GM23338 (cell line): ENCODE measurements around the gene PVALEF. TPM values are rescaled to one million over a fixed set of nuclear protein-coding genes. Genes with fewer than 3 reads are reported as not detected.

Source experiments
- ATAC-seq: fragments of 200-7000 bp; cut with Tn5 transposase; 3 replicates; pipeline ENCODE4 v1.9.1; 2020
- DNase-seq: peaks from one replicate; pipeline ENCODE4 v3.0.0-alpha.2; 2015; ENCODE audit warnings: low spot score
- H2AFZ ChIP-seq: fragments of 200-600 bp; sonication (generic); 2 replicates; pipeline ENCODE4 v1.8.0; 2016; ENCODE audit warnings: antibody characterized with exemption, mild to moderate bottlenecking, moderate library complexity
- H3F3A ChIP-seq: fragments of 200-600 bp; sonication (generic); replicated peaks from 2 replicates; pipeline ENCODE4 v1.8.0; 2017; ENCODE audit warnings: antibody characterized with exemption, mixed run types, low read depth
- H3K27ac ChIP-seq: fragments of 200-600 bp; sonication (generic); 2 replicates; pipeline ENCODE4 v1.6.1; 2016; ENCODE audit warnings: low read depth
- H3K27me3 ChIP-seq: fragments of 200-600 bp; sonication (generic); 2 replicates; pipeline ENCODE4 v1.8.0; 2016; ENCODE audit warnings: mild to moderate bottlenecking, mixed run types, moderate library complexity; ENCODE audit not compliant: insufficient read depth
- H3K36me3 ChIP-seq: fragments of 200-600 bp; sonication (generic); 2 replicates; pipeline ENCODE4 v1.8.0; 2016; ENCODE audit warnings: mild to moderate bottlenecking; ENCODE audit not compliant: insufficient read depth
- H3K4me1 ChIP-seq: fragments of 200-600 bp; sonication (generic); 2 replicates; pipeline ENCODE4 v1.8.0; 2016; ENCODE audit warnings: mild to moderate bottlenecking, moderate library complexity; ENCODE audit not compliant: insufficient read depth
- H3K4me2 ChIP-seq: fragments of 200-600 bp; sonication (generic); 2 replicates; pipeline ENCODE4 v1.7.1; 2017; ENCODE audit warnings: mixed run types
- H3K4me3 ChIP-seq: fragments of 200-600 bp; sonication (generic); 2 replicates; pipeline ENCODE4 v1.6.1; 2016; ENCODE audit warnings: mixed run types
- H3K79me2 ChIP-seq: fragments of 200-600 bp; sonication (generic); replicated peaks from 2 replicates; pipeline ENCODE4 v1.8.0; 2017; ENCODE audit warnings: mild to moderate bottlenecking; ENCODE audit not compliant: insufficient read depth
- H3K9me2 ChIP-seq: fragments of 200-600 bp; sonication (generic); 2 replicates; pipeline ENCODE4 v1.8.0; 2017; ENCODE audit not compliant: insufficient read depth
- H4K20me1 ChIP-seq: fragments of 200-600 bp; sonication (generic); replicated peaks from 2 replicates; pipeline ENCODE4 v1.8.0; 2017; ENCODE audit warnings: mild to moderate bottlenecking; ENCODE audit not compliant: insufficient read depth
- H3K27ac Mint-ChIP-seq: 2 replicates; pipeline ENCODE4 v1.8.0; 2020; ENCODE audit warnings: inconsistent platforms, mild to moderate bottlenecking, moderate library complexity, mixed read lengths
- H3K27me3 Mint-ChIP-seq: 3 replicates; pipeline ENCODE4 v1.8.0; 2022; ENCODE audit warnings: low read depth, mild to moderate bottlenecking, moderate library complexity, mixed read lengths, inconsistent platforms; ENCODE audit not compliant: insufficient read depth, poor library complexity
- H3K36me3 Mint-ChIP-seq: 3 replicates; pipeline ENCODE4 v1.8.0; 2021; ENCODE audit warnings: low read depth, mild to moderate bottlenecking, inconsistent platforms, moderate library complexity, mixed read lengths
- H3K4me1 Mint-ChIP-seq: 3 replicates; pipeline ENCODE4 v1.8.0; 2020; ENCODE audit warnings: mild to moderate bottlenecking, inconsistent platforms, mixed read lengths
- H3K4me3 Mint-ChIP-seq: 3 replicates; pipeline ENCODE4 v1.8.0; 2021; ENCODE audit warnings: moderate library complexity, mild to moderate bottlenecking, inconsistent platforms, mixed read lengths
- H3K9me3 Mint-ChIP-seq: 3 replicates; pipeline ENCODE4 v1.8.0; 2020; ENCODE audit warnings: moderate library complexity, mild to moderate bottlenecking, inconsistent platforms, mixed read lengths
- CREB1 ChIP-seq: fragments of 250-450 bp; sonication (Bioruptor Pico); IDR thresholded peaks from 2 replicates; pipeline ENCODE4 v1.5.0; 2020; ENCODE audit warnings: low read depth, mild to moderate bottlenecking, moderate library complexity
- EZH2 ChIP-seq: fragments of 200-600 bp; sonication (generic); IDR thresholded peaks from one replicate; pipeline ENCODE4 v1.8.0; 2017; ENCODE audit warnings: antibody characterized with exemption, mild to moderate bottlenecking, low read depth; ENCODE audit not compliant: unreplicated experiment
- EZH2phosphoT487 ChIP-seq: fragments of 200-600 bp; sonication (generic); IDR thresholded peaks from one replicate; pipeline ENCODE4 v1.8.1; 2018; ENCODE audit warnings: antibody characterized with exemption; ENCODE audit not compliant: unreplicated experiment
- JUNB ChIP-seq: IDR thresholded peaks from one replicate; pipeline ENCODE4 v1.6.1; 2016; ENCODE audit warnings: antibody characterized with exemption; ENCODE audit not compliant: unreplicated experiment
- NANOG ChIP-seq: IDR thresholded peaks from 2 replicates; pipeline ENCODE4 v1.6.1; 2016; ENCODE audit warnings: antibody characterized with exemption, borderline replicate concordance
- POLR2AphosphoS5 ChIP-seq: IDR thresholded peaks from 2 replicates; pipeline ENCODE4 v1.6.1; 2016; ENCODE audit warnings: antibody characterized with exemption, low read depth
- STAT1 ChIP-seq: IDR thresholded peaks from one replicate; pipeline ENCODE4 v1.6.1; 2016; ENCODE audit warnings: antibody characterized with exemption; ENCODE audit not compliant: unreplicated experiment
- ZNF114 ChIP-seq: fragments of 250-450 bp; sonication (Bioruptor Pico); IDR thresholded peaks from 2 replicates; pipeline ENCODE4 v1.5.0; 2020; ENCODE audit warnings: mild to moderate bottlenecking, moderate library complexity
- ZNF331 ChIP-seq: fragments of 250-450 bp; sonication (Bioruptor Pico); IDR thresholded peaks from 2 replicates; pipeline ENCODE4 v1.5.0; 2020; ENCODE audit warnings: low read depth, mild to moderate bottlenecking, moderate library complexity
- polyA plus RNA-seq: library from polyadenylated mRNA; unstranded; fragments of >200 nt; fragmentation: Nextera tagmentation; extraction: Ambion mirVana; gene quantifications from 2 replicates; pipeline ENCODE4 v1.2.1, GENCODE V29; 2016
- total RNA-seq: library from RNA; depleted of rRNA; stranded (reverse); fragments of >200 nt; shearing (Covaris generic); gene quantifications from 2 replicates; pipeline ENCODE4 v1.2.3, GENCODE V29; 2014
- TF ChIP-seq, protein P1 (sequence below): IDR thresholded peaks from one replicate; pipeline ENCODE4 v1.6.1; 2018; ENCODE audit warnings: antibody characterized with exemption; ENCODE audit not compliant: unreplicated experiment
- TF ChIP-seq, protein P2 (sequence below), 2 experiments: fragments of 200-600 bp in 1 of 2; sonication (generic) in 1 of 2; conservative IDR thresholded peaks; 2 replicates each; pipeline versions ENCODE4 v1.5.1 to v1.6.1; 2016 to 2017; ENCODE audit warnings: antibody characterized with exemption in 2 of 2, low read depth in 2 of 2, mild to moderate bottlenecking in 2 of 2, moderate library complexity in 1 of 2
- TF ChIP-seq, protein P3 (sequence below): IDR thresholded peaks from 2 replicates; pipeline ENCODE4 v1.6.1; 2016; ENCODE audit warnings: antibody characterized with exemption
- TF ChIP-seq, protein P4 (sequence below): fragments of 250-450 bp; sonication (Bioruptor Pico); IDR thresholded peaks from 2 replicates; pipeline ENCODE4 v1.5.0; 2020; ENCODE audit warnings: mild to moderate bottlenecking, moderate library complexity

The PVALEF gene
- total and polyA plus RNA-seq, 2 experiments from 2014 or later = not detected

DNA sequence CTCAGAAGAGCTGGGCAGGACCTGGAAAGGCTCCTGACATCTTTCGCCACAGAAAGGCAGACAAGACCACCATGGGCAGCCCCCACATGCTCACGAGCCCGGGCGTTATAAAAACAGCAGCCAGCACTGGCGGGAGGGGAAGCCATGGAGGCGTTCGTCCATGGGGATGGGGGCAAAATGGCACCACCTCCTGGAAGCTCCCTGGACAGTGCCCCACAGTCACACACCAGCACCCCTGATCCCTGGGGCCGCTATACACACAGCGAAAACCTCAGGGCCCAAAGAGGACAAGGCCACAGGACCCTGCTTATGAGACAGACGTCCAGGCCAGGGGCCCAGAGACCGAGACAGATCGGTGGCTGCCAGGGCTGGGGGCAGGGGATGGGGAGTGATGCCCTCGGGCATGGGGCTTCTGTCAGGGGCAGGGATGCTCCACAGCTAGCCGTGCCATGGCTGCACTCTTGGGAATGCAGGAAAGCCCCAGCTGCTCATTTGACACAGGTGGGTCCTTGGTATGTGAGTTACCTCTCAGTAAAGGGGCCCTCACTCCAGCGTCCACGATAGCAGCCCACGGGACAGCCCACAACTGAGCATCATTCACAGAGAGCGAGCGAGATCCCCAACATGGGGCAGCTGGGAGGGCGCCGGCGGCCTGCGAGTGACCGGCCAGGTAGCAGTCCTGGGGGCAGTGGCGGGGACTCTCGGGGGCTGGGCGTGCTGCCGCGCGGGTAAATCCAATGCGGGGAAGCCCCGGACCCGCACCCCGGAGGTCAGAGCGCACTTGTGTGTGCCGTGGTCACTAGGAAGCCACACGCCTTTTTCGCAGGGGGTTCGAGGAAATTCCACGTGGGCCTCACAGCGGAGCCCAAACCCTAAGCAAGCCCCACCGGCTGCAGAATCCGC, 6.4 kb upstream of the PVALEF start:
- Histone ChIP-seq H3F3A (no peaks in the 10 kb centered on the region), H4K20me1 (no peaks in the 10 kb centered on the region), H3K27ac (no peak overlapping the region), H3K4me2 (no peak overlapping the region), H3K27me3 (no peaks in the 10 kb centered on the region), H3K36me3 (no peaks in the 10 kb centered on the region), H3K79me2 (no peaks in the 10 kb centered on the region), H3K4me3 (no peak overlapping the region), H3K4me1 (no peaks in the 10 kb centered on the region), H2AFZ (no peak overlapping the region), H3K9me2 (no peaks in the 10 kb centered on the region)
- TF ChIP-seq EZH2phosphoT487 (no peak), STAT1 (no peak), CREB1 (CRISPR knock-in tag) (no peak), ZNF331 (CRISPR knock-in tag) (no peak), POLR2AphosphoS5 (no peak), ZNF114 (CRISPR knock-in tag) (no peak), EZH2 (no peak), NANOG (no peak), JUNB (no peak)
- TF ChIP-seq, protein P1, sequence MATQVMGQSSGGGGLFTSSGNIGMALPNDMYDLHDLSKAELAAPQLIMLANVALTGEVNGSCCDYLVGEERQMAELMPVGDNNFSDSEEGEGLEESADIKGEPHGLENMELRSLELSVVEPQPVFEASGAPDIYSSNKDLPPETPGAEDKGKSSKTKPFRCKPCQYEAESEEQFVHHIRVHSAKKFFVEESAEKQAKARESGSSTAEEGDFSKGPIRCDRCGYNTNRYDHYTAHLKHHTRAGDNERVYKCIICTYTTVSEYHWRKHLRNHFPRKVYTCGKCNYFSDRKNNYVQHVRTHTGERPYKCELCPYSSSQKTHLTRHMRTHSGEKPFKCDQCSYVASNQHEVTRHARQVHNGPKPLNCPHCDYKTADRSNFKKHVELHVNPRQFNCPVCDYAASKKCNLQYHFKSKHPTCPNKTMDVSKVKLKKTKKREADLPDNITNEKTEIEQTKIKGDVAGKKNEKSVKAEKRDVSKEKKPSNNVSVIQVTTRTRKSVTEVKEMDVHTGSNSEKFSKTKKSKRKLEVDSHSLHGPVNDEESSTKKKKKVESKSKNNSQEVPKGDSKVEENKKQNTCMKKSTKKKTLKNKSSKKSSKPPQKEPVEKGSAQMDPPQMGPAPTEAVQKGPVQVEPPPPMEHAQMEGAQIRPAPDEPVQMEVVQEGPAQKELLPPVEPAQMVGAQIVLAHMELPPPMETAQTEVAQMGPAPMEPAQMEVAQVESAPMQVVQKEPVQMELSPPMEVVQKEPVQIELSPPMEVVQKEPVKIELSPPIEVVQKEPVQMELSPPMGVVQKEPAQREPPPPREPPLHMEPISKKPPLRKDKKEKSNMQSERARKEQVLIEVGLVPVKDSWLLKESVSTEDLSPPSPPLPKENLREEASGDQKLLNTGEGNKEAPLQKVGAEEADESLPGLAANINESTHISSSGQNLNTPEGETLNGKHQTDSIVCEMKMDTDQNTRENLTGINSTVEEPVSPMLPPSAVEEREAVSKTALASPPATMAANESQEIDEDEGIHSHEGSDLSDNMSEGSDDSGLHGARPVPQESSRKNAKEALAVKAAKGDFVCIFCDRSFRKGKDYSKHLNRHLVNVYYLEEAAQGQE = no peak
- TF ChIP-seq, protein P2, sequence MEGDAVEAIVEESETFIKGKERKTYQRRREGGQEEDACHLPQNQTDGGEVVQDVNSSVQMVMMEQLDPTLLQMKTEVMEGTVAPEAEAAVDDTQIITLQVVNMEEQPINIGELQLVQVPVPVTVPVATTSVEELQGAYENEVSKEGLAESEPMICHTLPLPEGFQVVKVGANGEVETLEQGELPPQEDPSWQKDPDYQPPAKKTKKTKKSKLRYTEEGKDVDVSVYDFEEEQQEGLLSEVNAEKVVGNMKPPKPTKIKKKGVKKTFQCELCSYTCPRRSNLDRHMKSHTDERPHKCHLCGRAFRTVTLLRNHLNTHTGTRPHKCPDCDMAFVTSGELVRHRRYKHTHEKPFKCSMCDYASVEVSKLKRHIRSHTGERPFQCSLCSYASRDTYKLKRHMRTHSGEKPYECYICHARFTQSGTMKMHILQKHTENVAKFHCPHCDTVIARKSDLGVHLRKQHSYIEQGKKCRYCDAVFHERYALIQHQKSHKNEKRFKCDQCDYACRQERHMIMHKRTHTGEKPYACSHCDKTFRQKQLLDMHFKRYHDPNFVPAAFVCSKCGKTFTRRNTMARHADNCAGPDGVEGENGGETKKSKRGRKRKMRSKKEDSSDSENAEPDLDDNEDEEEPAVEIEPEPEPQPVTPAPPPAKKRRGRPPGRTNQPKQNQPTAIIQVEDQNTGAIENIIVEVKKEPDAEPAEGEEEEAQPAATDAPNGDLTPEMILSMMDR (conservative IDR thresholded peaks at IDR 0.05; ENCODE audit: low read depth in 2 of 2) = no peak
- TF ChIP-seq, protein P3, sequence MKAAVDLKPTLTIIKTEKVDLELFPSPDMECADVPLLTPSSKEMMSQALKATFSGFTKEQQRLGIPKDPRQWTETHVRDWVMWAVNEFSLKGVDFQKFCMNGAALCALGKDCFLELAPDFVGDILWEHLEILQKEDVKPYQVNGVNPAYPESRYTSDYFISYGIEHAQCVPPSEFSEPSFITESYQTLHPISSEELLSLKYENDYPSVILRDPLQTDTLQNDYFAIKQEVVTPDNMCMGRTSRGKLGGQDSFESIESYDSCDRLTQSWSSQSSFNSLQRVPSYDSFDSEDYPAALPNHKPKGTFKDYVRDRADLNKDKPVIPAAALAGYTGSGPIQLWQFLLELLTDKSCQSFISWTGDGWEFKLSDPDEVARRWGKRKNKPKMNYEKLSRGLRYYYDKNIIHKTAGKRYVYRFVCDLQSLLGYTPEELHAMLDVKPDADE = no peak
- TF ChIP-seq, protein P4, sequence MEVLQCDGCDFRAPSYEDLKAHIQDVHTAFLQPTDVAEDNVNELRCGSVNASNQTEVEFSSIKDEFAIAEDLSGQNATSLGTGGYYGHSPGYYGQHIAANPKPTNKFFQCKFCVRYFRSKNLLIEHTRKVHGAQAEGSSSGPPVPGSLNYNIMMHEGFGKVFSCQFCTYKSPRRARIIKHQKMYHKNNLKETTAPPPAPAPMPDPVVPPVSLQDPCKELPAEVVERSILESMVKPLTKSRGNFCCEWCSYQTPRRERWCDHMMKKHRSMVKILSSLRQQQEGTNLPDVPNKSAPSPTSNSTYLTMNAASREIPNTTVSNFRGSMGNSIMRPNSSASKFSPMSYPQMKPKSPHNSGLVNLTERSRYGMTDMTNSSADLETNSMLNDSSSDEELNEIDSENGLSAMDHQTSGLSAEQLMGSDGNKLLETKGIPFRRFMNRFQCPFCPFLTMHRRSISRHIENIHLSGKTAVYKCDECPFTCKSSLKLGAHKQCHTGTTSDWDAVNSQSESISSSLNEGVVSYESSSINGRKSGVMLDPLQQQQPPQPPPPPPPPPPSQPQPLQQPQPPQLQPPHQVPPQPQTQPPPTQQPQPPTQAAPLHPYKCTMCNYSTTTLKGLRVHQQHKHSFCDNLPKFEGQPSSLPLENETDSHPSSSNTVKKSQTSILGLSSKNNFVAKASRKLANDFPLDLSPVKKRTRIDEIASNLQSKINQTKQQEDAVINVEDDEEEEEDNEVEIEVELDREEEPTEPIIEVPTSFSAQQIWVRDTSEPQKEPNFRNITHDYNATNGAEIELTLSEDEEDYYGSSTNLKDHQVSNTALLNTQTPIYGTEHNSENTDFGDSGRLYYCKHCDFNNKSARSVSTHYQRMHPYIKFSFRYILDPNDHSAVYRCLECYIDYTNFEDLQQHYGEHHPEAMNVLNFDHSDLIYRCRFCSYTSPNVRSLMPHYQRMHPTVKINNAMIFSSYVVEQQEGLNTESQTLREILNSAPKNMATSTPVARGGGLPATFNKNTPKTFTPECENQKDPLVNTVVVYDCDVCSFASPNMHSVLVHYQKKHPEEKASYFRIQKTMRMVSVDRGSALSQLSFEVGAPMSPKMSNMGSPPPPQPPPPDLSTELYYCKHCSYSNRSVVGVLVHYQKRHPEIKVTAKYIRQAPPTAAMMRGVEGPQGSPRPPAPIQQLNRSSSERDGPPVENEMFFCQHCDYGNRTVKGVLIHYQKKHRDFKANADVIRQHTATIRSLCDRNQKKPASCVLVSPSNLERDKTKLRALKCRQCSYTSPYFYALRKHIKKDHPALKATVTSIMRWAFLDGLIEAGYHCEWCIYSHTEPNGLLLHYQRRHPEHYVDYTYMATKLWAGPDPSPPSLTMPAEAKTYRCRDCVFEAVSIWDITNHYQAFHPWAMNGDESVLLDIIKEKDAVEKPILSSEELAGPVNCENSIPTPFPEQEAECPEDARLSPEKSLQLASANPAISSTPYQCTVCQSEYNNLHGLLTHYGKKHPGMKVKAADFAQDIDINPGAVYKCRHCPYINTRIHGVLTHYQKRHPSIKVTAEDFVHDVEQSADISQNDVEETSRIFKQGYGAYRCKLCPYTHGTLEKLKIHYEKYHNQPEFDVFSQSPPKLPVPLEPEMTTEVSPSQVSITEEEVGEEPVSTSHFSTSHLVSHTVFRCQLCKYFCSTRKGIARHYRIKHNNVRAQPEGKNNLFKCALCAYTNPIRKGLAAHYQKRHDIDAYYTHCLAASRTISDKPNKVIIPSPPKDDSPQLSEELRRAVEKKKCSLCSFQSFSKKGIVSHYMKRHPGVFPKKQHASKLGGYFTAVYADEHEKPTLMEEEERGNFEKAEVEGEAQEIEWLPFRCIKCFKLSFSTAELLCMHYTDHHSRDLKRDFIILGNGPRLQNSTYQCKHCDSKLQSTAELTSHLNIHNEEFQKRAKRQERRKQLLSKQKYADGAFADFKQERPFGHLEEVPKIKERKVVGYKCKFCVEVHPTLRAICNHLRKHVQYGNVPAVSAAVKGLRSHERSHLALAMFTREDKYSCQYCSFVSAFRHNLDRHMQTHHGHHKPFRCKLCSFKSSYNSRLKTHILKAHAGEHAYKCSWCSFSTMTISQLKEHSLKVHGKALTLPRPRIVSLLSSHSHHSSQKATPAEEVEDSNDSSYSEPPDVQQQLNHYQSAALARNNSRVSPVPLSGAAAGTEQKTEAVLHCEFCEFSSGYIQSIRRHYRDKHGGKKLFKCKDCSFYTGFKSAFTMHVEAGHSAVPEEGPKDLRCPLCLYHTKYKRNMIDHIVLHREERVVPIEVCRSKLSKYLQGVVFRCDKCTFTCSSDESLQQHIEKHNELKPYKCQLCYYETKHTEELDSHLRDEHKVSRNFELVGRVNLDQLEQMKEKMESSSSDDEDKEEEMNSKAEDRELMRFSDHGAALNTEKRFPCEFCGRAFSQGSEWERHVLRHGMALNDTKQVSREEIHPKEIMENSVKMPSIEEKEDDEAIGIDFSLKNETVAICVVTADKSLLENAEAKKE (CRISPR knock-in tag) = no peak
- Mint-ChIP-seq H3K36me3 (no peaks in the 10 kb centered on the region), H3K4me3 (no peak overlapping the region), H3K27me3 (peaks cover 8% of the 10 kb centered on the region), H3K27ac (no peak overlapping the region), H3K4me1 (no peaks in the 10 kb centered on the region), H3K9me3 (no peaks in the 10 kb centered on the region)
- no peak for DNase-seq
- ATAC-seq = no peak
